Smooth muscle cell (in vitro differentiated cells): ENCODE measurements around the gene ZNF423. TPM values are rescaled to one million over a fixed set of nuclear protein-coding genes. Genes with fewer than 3 reads are reported as not detected.

Experiments used
- DNase-seq: peaks from one replicate; lab custom pipeline; 2025; ENCODE audit not compliant: unreplicated experiment; lab: John Stamatoyannopoulos, UW
- H2AFZ ChIP-seq: fragments of 200-600 bp; sonication (generic); 2 replicates; pipeline ENCODE4 v1.6.0; 2016; ENCODE audit warnings: antibody characterized with exemption, low read depth, mild to moderate bottlenecking
- H3F3A ChIP-seq: fragments of 200-600 bp; sonication (generic); 2 replicates; pipeline ENCODE4 v1.6.0; 2017; ENCODE audit warnings: antibody characterized with exemption, low read depth
- H3K27ac ChIP-seq: fragments of 200-600 bp; sonication (generic); 2 replicates; pipeline ENCODE4 v1.5.1; 2016; ENCODE audit warnings: low read depth, mild to moderate bottlenecking
- H3K27me3 ChIP-seq: fragments of 200-600 bp; sonication (generic); 2 replicates; pipeline ENCODE4 v1.6.1; 2016; ENCODE audit warnings: low read depth, mild to moderate bottlenecking
- H3K36me3 ChIP-seq: fragments of 200-600 bp; sonication (generic); 2 replicates; pipeline ENCODE4 v1.5.1; 2016; ENCODE audit warnings: low read depth
- H3K4me1 ChIP-seq: fragments of 200-600 bp; sonication (generic); 2 replicates; pipeline ENCODE4 v1.5.1; 2016; ENCODE audit warnings: low read depth
- H3K4me2 ChIP-seq: fragments of 200-600 bp; sonication (generic); 2 replicates; pipeline ENCODE4 v1.6.0; 2016; ENCODE audit warnings: mild to moderate bottlenecking
- H3K4me3 ChIP-seq: fragments of 200-600 bp; sonication (generic); 2 replicates; pipeline ENCODE4 v1.5.1; 2016; ENCODE audit warnings: mild to moderate bottlenecking
- H3K79me2 ChIP-seq: fragments of 200-600 bp; sonication (generic); 2 replicates; pipeline ENCODE4 v1.6.0; 2016; ENCODE audit warnings: low read depth, mild to moderate bottlenecking
- H3K9ac ChIP-seq: fragments of 200-600 bp; sonication (generic); 2 replicates; pipeline ENCODE4 v1.6.0; 2016; ENCODE audit warnings: low read depth
- H3K9me3 ChIP-seq: fragments of 200-600 bp; sonication (generic); replicated peaks from 2 replicates; pipeline ENCODE4 v1.5.1; 2016; ENCODE audit warnings: low read depth
- H4K20me1 ChIP-seq: fragments of 200-600 bp; sonication (generic); 2 replicates; pipeline ENCODE4 v1.6.0; 2016; ENCODE audit warnings: low read depth
- WGBS: methylation state at CpG from one replicate; pipeline ENCODE4 v1.1.7; 2016; ENCODE audit warnings: low lambda C conversion rate; 5-methylcytosine and 5-hydroxymethylcytosine counted together
- polyA plus RNA-seq: library from polyadenylated mRNA; unstranded; fragments of >200 nt; fragmentation: Nextera tagmentation; extraction: Ambion mirVana; gene quantifications from 2 replicates; pipeline ENCODE4 v1.2.1, GENCODE V29; 2016
- total RNA-seq: library from RNA; depleted of rRNA; stranded (reverse); fragments of >200 nt; gene quantifications from 2 replicates; pipeline ENCODE4 v1.2.3, GENCODE V29; 2014
- TF ChIP-seq, protein P1 (sequence below): fragments of 200-600 bp; sonication (generic); IDR thresholded peaks from 2 replicates; pipeline ENCODE4 v1.5.1; 2017; ENCODE audit warnings: borderline replicate concordance, mild to moderate bottlenecking, antibody characterized with exemption; ENCODE audit not compliant: insufficient read depth, poor library complexity, severe bottlenecking

Gene ZNF423
- total and polyA plus RNA-seq, 2 experiments from 2014 or later = 6.9 to 7.0 TPM

DNA sequence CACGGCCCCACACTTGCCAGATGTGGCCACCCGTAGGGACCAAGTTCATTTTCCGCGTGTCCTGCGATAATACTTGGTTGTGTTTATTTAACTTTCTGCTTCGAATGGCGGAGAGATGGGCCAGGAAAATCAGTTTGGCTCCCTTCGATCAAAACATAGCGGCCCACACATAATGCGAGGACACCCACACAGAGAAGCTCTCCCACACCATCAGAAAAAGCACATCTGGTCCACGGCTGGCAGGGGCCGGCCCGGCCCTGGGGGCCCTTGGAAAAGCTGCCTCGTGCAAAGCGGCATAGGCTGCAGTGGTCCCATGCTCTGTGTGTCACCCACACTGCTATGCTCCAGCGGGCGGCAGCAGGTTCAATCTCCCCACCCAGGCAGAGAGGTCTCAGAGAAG is 46.9 kb downstream of the ZNF423 start:
- H3K4me3 ChIP-seq = no peak overlapping the region
- no peak overlapping the region for H3K27ac ChIP-seq
- H3K4me2 ChIP-seq = no peak overlapping the region
- no peaks in the 10 kb centered on the region for H3K36me3 ChIP-seq
- peaks cover 14% of the 10 kb centered on the region for H3K4me1 ChIP-seq
- H3K9me3 ChIP-seq = no peaks in the 10 kb centered on the region
- no peak overlapping the region for H3K9ac ChIP-seq
- no peaks in the 10 kb centered on the region for H3K79me2 ChIP-seq
- no peaks in the 10 kb centered on the region for H3K27me3 ChIP-seq
- no peak for DNase-seq
- H3F3A ChIP-seq = no peaks in the 10 kb centered on the region
- no peak overlapping the region for H2AFZ ChIP-seq
- H4K20me1 ChIP-seq = peaks cover 22% of the 10 kb centered on the region
- TF ChIP-seq, protein P1, sequence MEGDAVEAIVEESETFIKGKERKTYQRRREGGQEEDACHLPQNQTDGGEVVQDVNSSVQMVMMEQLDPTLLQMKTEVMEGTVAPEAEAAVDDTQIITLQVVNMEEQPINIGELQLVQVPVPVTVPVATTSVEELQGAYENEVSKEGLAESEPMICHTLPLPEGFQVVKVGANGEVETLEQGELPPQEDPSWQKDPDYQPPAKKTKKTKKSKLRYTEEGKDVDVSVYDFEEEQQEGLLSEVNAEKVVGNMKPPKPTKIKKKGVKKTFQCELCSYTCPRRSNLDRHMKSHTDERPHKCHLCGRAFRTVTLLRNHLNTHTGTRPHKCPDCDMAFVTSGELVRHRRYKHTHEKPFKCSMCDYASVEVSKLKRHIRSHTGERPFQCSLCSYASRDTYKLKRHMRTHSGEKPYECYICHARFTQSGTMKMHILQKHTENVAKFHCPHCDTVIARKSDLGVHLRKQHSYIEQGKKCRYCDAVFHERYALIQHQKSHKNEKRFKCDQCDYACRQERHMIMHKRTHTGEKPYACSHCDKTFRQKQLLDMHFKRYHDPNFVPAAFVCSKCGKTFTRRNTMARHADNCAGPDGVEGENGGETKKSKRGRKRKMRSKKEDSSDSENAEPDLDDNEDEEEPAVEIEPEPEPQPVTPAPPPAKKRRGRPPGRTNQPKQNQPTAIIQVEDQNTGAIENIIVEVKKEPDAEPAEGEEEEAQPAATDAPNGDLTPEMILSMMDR = no peak
- WGBS = 75% methylated on average over 17 of the region's 17 CpGs

DNA sequence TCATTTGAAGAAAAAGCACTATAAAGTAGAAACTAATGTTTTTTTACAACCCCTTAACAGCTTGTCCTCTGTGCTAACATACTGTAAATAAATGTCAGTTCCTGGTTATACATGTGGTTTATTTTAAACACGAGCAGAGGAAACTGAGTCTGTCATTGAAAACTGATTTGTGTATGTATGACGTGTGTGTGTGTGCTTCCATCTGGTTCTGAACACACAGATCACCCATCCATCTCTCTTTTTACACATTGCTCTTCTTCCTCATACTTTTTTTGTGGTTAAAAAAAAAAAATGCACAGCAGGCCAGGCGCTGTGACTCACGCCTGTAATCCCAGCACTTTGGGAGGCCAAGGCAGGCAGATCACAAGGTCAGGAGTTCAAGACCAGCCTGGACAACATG is 49.5 kb downstream of the ZNF423 start:
- TF ChIP-seq, protein P1 = no peak
- Histone ChIP-seq H3K27me3 (no peaks in the 10 kb centered on the region), H3K4me2 (no peak overlapping the region), H2AFZ (no peak overlapping the region), H3K9ac (no peak overlapping the region), H4K20me1 (peaks cover 15% of the 10 kb centered on the region), H3K4me3 (no peak overlapping the region), H3K36me3 (no peaks in the 10 kb centered on the region), H3K9me3 (no peaks in the 10 kb centered on the region), H3K4me1 (peaks cover 9% of the 10 kb centered on the region), H3K27ac (no peak overlapping the region), H3F3A (no peaks in the 10 kb centered on the region), H3K79me2 (no peaks in the 10 kb centered on the region)
- 16% methylated on average over 4 of the region's 4 CpGs for WGBS
- no peak for DNase-seq

DNA sequence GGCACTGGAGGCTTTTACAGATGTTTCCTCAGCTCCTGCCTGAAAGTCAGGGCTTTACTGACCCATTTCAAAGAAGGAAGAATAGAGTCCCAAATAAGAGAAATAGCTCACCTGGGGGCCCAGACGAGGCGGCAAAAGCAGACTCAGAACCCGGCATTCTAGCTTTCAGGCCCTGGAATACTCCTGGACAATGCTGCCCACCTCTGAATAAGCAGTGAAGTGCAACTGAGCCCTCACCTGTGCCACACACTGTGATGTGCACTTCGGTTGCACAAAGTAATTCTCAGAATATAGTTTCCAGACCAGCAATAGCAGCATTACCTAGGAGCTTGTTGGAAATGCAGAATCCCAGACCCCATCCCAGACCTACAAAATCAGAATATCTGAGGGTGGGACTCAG is 54.6 kb downstream of the ZNF423 start:
- Histone ChIP-seq H2AFZ (no peak overlapping the region), H3F3A (no peaks in the 10 kb centered on the region), H3K9ac (no peak overlapping the region), H3K9me3 (no peaks in the 10 kb centered on the region), H3K36me3 (no peaks in the 10 kb centered on the region), H3K4me2 (no peak overlapping the region), H3K4me1 (peaks cover 4% of the 10 kb centered on the region), H3K27me3 (no peaks in the 10 kb centered on the region), H4K20me1 (peaks cover 15% of the 10 kb centered on the region), H3K4me3 (no peak overlapping the region), H3K79me2 (no peaks in the 10 kb centered on the region), H3K27ac (no peak overlapping the region)
- 96% methylated on average over 4 of the region's 4 CpGs for WGBS
- no peak for DNase-seq
- TF ChIP-seq, protein P1 = no peak

DNA sequence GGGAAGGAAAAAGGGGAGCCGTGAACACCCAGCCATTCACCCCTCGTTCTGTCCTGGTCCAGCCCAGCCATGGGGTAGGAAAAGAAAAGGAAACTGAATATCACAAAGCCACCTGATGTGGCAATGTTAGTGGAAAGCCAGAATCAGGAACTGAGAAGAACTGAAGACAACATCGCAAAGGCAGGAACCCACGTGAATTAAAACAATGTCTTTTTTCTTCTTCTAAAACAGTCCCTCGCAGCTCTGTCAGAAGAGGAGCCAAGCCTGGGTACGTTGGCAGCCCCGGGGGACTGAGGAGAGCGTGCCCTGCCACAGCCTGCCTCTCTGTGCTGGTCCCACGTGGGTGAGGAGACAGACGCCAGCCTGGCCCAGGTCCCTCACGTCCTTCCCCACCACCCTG is 55.0 kb downstream of the ZNF423 start:
- Histone ChIP-seq H3K9ac (no peak overlapping the region), H3K27ac (no peak overlapping the region), H3K27me3 (no peaks in the 10 kb centered on the region), H3K4me1 (peaks cover 4% of the 10 kb centered on the region), H4K20me1 (peaks cover 19% of the 10 kb centered on the region), H3F3A (no peaks in the 10 kb centered on the region), H3K79me2 (no peaks in the 10 kb centered on the region), H3K9me3 (no peaks in the 10 kb centered on the region), H3K4me2 (no peak overlapping the region), H3K4me3 (no peak overlapping the region), H3K36me3 (no peaks in the 10 kb centered on the region), H2AFZ (no peak overlapping the region)
- DNase-seq = no peak
- WGBS = 96% methylated on average over 11 of the region's 11 CpGs
- TF ChIP-seq, protein P1 = no peak
